Neural cell (in vitro differentiated cells): ENCODE data around the gene IP6K2. TPM values are rescaled to one million over a fixed set of nuclear protein-coding genes. Genes with fewer than 3 reads are reported as not detected.

Experiments used
- H2AFZ ChIP-seq: fragments of 200-600, 300-800 bp; sonication (generic), shearing (Covaris generic); 2 replicates; pipeline ENCODE4 v1.6.0; 2014; ENCODE audit warnings: low read depth, mild to moderate bottlenecking, antibody characterized with exemption, low read length, moderate library complexity
- H3F3A ChIP-seq: fragments of 200-600 bp; shearing (Covaris generic); 2 replicates; pipeline ENCODE4 v1.6.1; 2016; ENCODE audit warnings: mild to moderate bottlenecking, moderate library complexity, mixed read lengths, antibody characterized with exemption, low read length; ENCODE audit not compliant: insufficient read depth, poor library complexity, severe bottlenecking
- H3K27ac ChIP-seq: fragments of 200-600, 300-800 bp; sonication (generic), shearing (Covaris generic); 2 replicates; pipeline ENCODE4 v1.5.1; 2014; ENCODE audit warnings: mild to moderate bottlenecking, low read length, moderate library complexity
- H3K27me3 ChIP-seq: fragments of 300-800, 200-600 bp; sonication (generic), shearing (Covaris generic); 2 replicates; pipeline ENCODE4 v1.6.0; 2014; ENCODE audit warnings: mild to moderate bottlenecking, low read depth, low read length, moderate library complexity; ENCODE audit not compliant: insufficient read depth
- H3K36me3 ChIP-seq: fragments of 300-800, 200-600 bp; sonication (generic), shearing (Covaris generic); 2 replicates; pipeline ENCODE4 v1.5.1; 2014; ENCODE audit warnings: mild to moderate bottlenecking, antibody characterized with exemption, low read length, moderate library complexity; ENCODE audit not compliant: insufficient read depth
- H3K4me2 ChIP-seq: fragments of 300-800, 200-600 bp; sonication (generic), shearing (Covaris generic); 2 replicates; pipeline ENCODE4 v1.6.0; 2014; ENCODE audit warnings: mild to moderate bottlenecking, low read length
- H3K4me3 ChIP-seq: fragments of 300-800, 200-600 bp; sonication (generic), shearing (Covaris generic); 2 replicates; pipeline ENCODE4 v1.5.1; 2014; ENCODE audit warnings: mild to moderate bottlenecking, low read length, moderate library complexity
- H3K79me2 ChIP-seq: fragments of 200-600 bp; shearing (Covaris generic); replicated peaks from 2 replicates; pipeline ENCODE4 v1.6.0; 2014; ENCODE audit warnings: mild to moderate bottlenecking, low read length, moderate library complexity; ENCODE audit not compliant: insufficient read depth
- H3K9ac ChIP-seq: fragments of 300-800, 200-600 bp; sonication (generic), shearing (Covaris generic); 2 replicates; pipeline ENCODE4 v1.6.1; 2016; ENCODE audit warnings: mild to moderate bottlenecking, low read length, mixed read lengths
- H3K9me2 ChIP-seq: fragments of 200-600 bp; shearing (Covaris generic); 2 replicates; pipeline ENCODE4 v1.6.1; 2016; ENCODE audit warnings: mild to moderate bottlenecking, low read length, mixed read lengths; ENCODE audit not compliant: insufficient read depth
- H3K9me3 ChIP-seq: fragments of 200-600, 300-800 bp; sonication (generic), shearing (Covaris generic); 2 replicates; pipeline ENCODE4 v1.6.1; 2016; ENCODE audit warnings: mild to moderate bottlenecking, mixed run types, low read length, moderate library complexity, mixed read lengths
- H4K20me1 ChIP-seq: fragments of 200-600 bp; shearing (Covaris generic); 2 replicates; pipeline ENCODE4 v1.6.1; 2016; ENCODE audit warnings: mild to moderate bottlenecking, mixed run types; ENCODE audit not compliant: insufficient read depth
- CTCF ChIP-seq: fragments of 450-650 bp; IDR thresholded peaks from 2 replicates; pipeline ENCODE4 v1.5.1; 2014; ENCODE audit warnings: antibody characterized with exemption, mild to moderate bottlenecking, moderate library complexity; ENCODE audit not compliant: poor library complexity, severe bottlenecking
- EP300 ChIP-seq: fragments of 450-650 bp; conservative IDR thresholded peaks from 2 replicates; pipeline ENCODE4 v1.6.1; 2014; ENCODE audit warnings: antibody characterized with exemption, mild to moderate bottlenecking, moderate library complexity; ENCODE audit not compliant: poor library complexity, severe bottlenecking
- EZH2 ChIP-seq: fragments of 200-600, 300-800 bp; shearing (Covaris generic), sonication (generic); IDR thresholded peaks from 2 replicates; pipeline ENCODE4 v1.6.1; 2014; ENCODE audit warnings: antibody characterized with exemption, low read length, borderline replicate concordance, mild to moderate bottlenecking; ENCODE audit not compliant: insufficient read depth, poor library complexity, severe bottlenecking
- MXI1 ChIP-seq: fragments of 450-650 bp; conservative IDR thresholded peaks from 2 replicates; pipeline ENCODE4 v1.6.1; 2014; ENCODE audit warnings: antibody characterized with exemption, mild to moderate bottlenecking; ENCODE audit not compliant: poor library complexity, severe bottlenecking
- POLR2AphosphoS5 ChIP-seq: IDR thresholded peaks from 2 replicates; pipeline ENCODE4 v1.6.1; 2012
- RAD21 ChIP-seq: fragments of 450-650 bp; conservative IDR thresholded peaks from 2 replicates; pipeline ENCODE4 v1.6.1; 2014; ENCODE audit warnings: antibody characterized with exemption, mild to moderate bottlenecking, moderate library complexity
- REST ChIP-seq: IDR thresholded peaks from 2 replicates; pipeline ENCODE4 v1.6.1; 2012; ENCODE audit warnings: borderline replicate concordance
- SMC3 ChIP-seq: fragments of 450-650 bp; conservative IDR thresholded peaks from 2 replicates; pipeline ENCODE4 v1.6.1; 2014; ENCODE audit warnings: antibody characterized with exemption, mild to moderate bottlenecking, moderate library complexity; ENCODE audit not compliant: poor library complexity
- TAF1 ChIP-seq: IDR thresholded peaks from 2 replicates; pipeline ENCODE4 v1.6.1; 2012; ENCODE audit warnings: low read depth
- polyA plus RNA-seq: library from polyadenylated mRNA; depleted of rRNA; stranded (reverse); fragments of >200 nt; gene quantifications from 2 replicates; pipeline ENCODE4 v1.2.3, GENCODE V29; 2014

IP6K2 gene
- polyA plus RNA-seq, 1 donor from 2014 or later: 480 TPM

GRCh38 chr3:48756640-48757039, 39.6 kb upstream of the IP6K2 start:
- H3K79me2 ChIP-seq: no peaks in the 10 kb centered on the region
- no peaks in the 10 kb centered on the region for H3F3A ChIP-seq
- H3K9me2 ChIP-seq: no peaks in the 10 kb centered on the region
- H3K27ac ChIP-seq: no peak overlapping the region
- H2AFZ ChIP-seq: no peak overlapping the region
- H3K4me3 ChIP-seq: no peak overlapping the region
- H3K4me2 ChIP-seq: no peak overlapping the region
- H3K36me3 ChIP-seq: no peaks in the 10 kb centered on the region
- no peak overlapping the region for H3K9ac ChIP-seq
- H3K9me3 ChIP-seq: no peaks in the 10 kb centered on the region
- no peaks in the 10 kb centered on the region for H3K27me3 ChIP-seq
- TF ChIP-seq RAD21: no peak
- TF ChIP-seq EP300: no peak
- no peak for TF ChIP-seq SMC3
- TF ChIP-seq POLR2AphosphoS5: no peak
- no peak for TF ChIP-seq EZH2
- no peak for TF ChIP-seq TAF1
- TF ChIP-seq MXI1: no peak
- no peak for TF ChIP-seq REST
- H4K20me1 ChIP-seq: no peaks in the 10 kb centered on the region

- Histone ChIP-seq H3K79me2 (no peaks in the 10 kb centered on the region), H3K4me2 (no peak overlapping the region), H3K9me3 (no peaks in the 10 kb centered on the region), H2AFZ (no peak overlapping the region), H3K36me3 (peaks cover 5% of the 10 kb centered on the region), H3K4me3 (no peak overlapping the region), H4K20me1 (no peaks in the 10 kb centered on the region), H3K9me2 (no peaks in the 10 kb centered on the region), H3K27ac (no peak overlapping the region), H3F3A (no peaks in the 10 kb centered on the region), H3K27me3 (no peaks in the 10 kb centered on the region), H3K9ac (no peak overlapping the region)
- no peak for TF ChIP-seq CTCF
- TF ChIP-seq POLR2AphosphoS5: no peak
- no peak for TF ChIP-seq EP300
Measured at GRCh38 chr3:48750856-48751255, 33.8 kb upstream of the IP6K2 start.

GRCh38 chr3:48748754-48749153, 31.7 kb upstream of the IP6K2 start:
- H3K27ac ChIP-seq: no peak overlapping the region
- H3K27me3 ChIP-seq: no peaks in the 10 kb centered on the region
- no peak for TF ChIP-seq MXI1
- no peak for TF ChIP-seq SMC3
- TF ChIP-seq CTCF: no peak
- TF ChIP-seq REST: no peak
- no peak for TF ChIP-seq RAD21
- no peak for TF ChIP-seq POLR2AphosphoS5
- no peak for TF ChIP-seq TAF1
- no peak for TF ChIP-seq EZH2
- TF ChIP-seq EP300: no peak

More at GRCh38 chr3:48748754-48749153, 31.7 kb upstream of the IP6K2 start:
- Histone ChIP-seq H3K36me3 (peaks cover 5% of the 10 kb centered on the region), H3K4me3 (no peak overlapping the region), H3K4me2 (no peak overlapping the region), H3K79me2 (no peaks in the 10 kb centered on the region), H2AFZ (no peak overlapping the region), H4K20me1 (no peaks in the 10 kb centered on the region), H3K9me3 (no peaks in the 10 kb centered on the region), H3F3A (no peaks in the 10 kb centered on the region), H3K9me2 (no peaks in the 10 kb centered on the region), H3K9ac (no peak overlapping the region)
